ENCODE data around the gene LMO1.

LMO1 gene

GRCh38 chr11:8288166-8288772, 24.6 kb upstream of the LMO1 start:
- no peak for DNase-seq

GRCh38 chr11:8287703-8288102, 24.0 kb upstream of the LMO1 start:
- no peak for DNase-seq

- no peak for DNase-seq
These were observed 23.6 kb upstream of the LMO1 start for GRCh38 chr11:8287297-8287696.

- DNase-seq: no peak
These were observed 23.2 kb upstream of the LMO1 start for GRCh38 chr11:8286886-8287285.

GRCh38 chr11:8285796-8286195, 22.1 kb upstream of the LMO1 start:
- DNase-seq: no peak

GRCh38 chr11:8285228-8285627, 21.6 kb upstream of the LMO1 start:
- no peak for DNase-seq

- no peak for DNase-seq
These were observed 20.0 kb upstream of the LMO1 start for GRCh38 chr11:8283465-8284230.

GRCh38 chr11:8283100-8283464, 19.4 kb upstream of the LMO1 start:
- DNase-seq: no peak

- DNase-seq: no peak
These were observed 19.0 kb upstream of the LMO1 start for GRCh38 chr11:8282631-8283030.

GRCh38 chr11:8281266-8281665, 17.6 kb upstream of the LMO1 start:
- no peak for DNase-seq

GRCh38 chr11:8277691-8278090, 14.0 kb upstream of the LMO1 start:
- DNase-seq: no peak

- no peak for DNase-seq
These were observed 12.8 kb upstream of the LMO1 start for GRCh38 chr11:8276528-8276927.

- no peak for DNase-seq
These were observed 9.6 kb upstream of the LMO1 start for GRCh38 chr11:8273287-8273686.

- DNase-seq: no peak
These were observed 7.6 kb upstream of the LMO1 start for GRCh38 chr11:8271106-8271886.

- DNase-seq: no peak
These were observed 6.0 kb upstream of the LMO1 start for GRCh38 chr11:8269636-8270035.

- DNase-seq: no peak
These were observed 5.1 kb upstream of the LMO1 start for GRCh38 chr11:8268530-8269400.

- no peak for DNase-seq
These were observed 4.3 kb upstream of the LMO1 start for GRCh38 chr11:8267831-8268529.

GRCh38 chr11:8267280-8267679, 3.6 kb upstream of the LMO1 start:
- no peak for DNase-seq

GRCh38 chr11:8266246-8267241, 2.9 kb upstream of the LMO1 start:
- no peak for DNase-seq

GRCh38 chr11:8265681-8266241, 2.1 kb upstream of the LMO1 start:
- no peak for DNase-seq

All from central memory CD4-positive, alpha-beta T cell (primary cell).